ENCODE measurements around the gene KDM4B. TPM values are rescaled to one million over a fixed set of nuclear protein-coding genes. Genes with fewer than 3 reads are reported as not detected.

The KDM4B gene
- total and polyA plus RNA-seq, 2 of the 8 experiments (the other 6 are each of a cell fraction or from before 2014, with no cell fraction given): 12.0 to 31.9 TPM

GRCh38 chr19:5131506-5132205, 162.7 kb downstream of the KDM4B start:
- no peaks in the 10 kb centered on the region for H3K23me2 ChIP-seq (ENCODE audit: low read depth, low read length)
- 0 out of 2 replicates have a peak, but pooled peaks have one; percentile 12 for TF ChIP-seq GABPA (IDR thresholded peaks at IDR 0.05; ENCODE audit: borderline replicate concordance, insufficient read depth, low read length)
- no peak for TF ChIP-seq SIX5 (IDR thresholded peaks at IDR 0.05; ENCODE audit: low read depth, low read length)
- no peak overlapping the region; the same call in 1 of the 2 replicates for H3K27ac ChIP-seq (ENCODE audit: low read depth, low read length)
- no peak overlapping the region for H4K5ac ChIP-seq (ENCODE audit: insufficient read length, low read depth, low read length)
- H3K14ac ChIP-seq (ENCODE audit: insufficient read length): no peak overlapping the region
- no peak overlapping the region for H3K56ac ChIP-seq (replicated peaks; ENCODE audit: insufficient read length, low read depth, low read length)
- H2BK120ac ChIP-seq (replicated peaks; ENCODE audit: low read depth, low read length): no peak overlapping the region
- no peak overlapping the region; the same call in 1 of the 2 replicates for H2AK5ac ChIP-seq (ENCODE audit: low read depth, low read length)
- H3K27me3 ChIP-seq (replicated peaks in 1 of 4; ENCODE audit: control insufficient read depth in 3 of 4, extremely low read depth in 1 of 4, insufficient read depth in 3 of 4, low read length in 3 of 4): no peaks in the 10 kb centered on the region
- H2BK20ac ChIP-seq (ENCODE audit: low read length): no peak overlapping the region
- H3K23ac ChIP-seq (ENCODE audit: insufficient read length): no peak overlapping the region
- H4K20me1 ChIP-seq (replicated peaks in 1 of 2; ENCODE audit: control insufficient read depth in 1 of 2, insufficient read depth in 2 of 2, low read length in 2 of 2): peaks cover 0 to 1% of the 10 kb centered on the region in 2 experiments
- no peaks in the 10 kb centered on the region for H3K79me2 ChIP-seq (ENCODE audit: control insufficient read depth in 1 of 2, insufficient read depth in 2 of 2, low read length in 2 of 2)
- CTCF ChIA-PET (ENCODE audit: partially characterized antibody): interaction anchor here (0.8 to 2.8 kb wide), 9 partner anchors 16 to 373 kb away, joined by 3 to 18 read pairs (median 5); no protein-coding TSS in a partner anchor
- H3K36me3 ChIP-seq (ENCODE audit: control insufficient read depth in 2 of 4, insufficient read depth in 4 of 4, low read length in 3 of 4): peaks cover 5 to 14% (median 8%) of the 10 kb centered on the region in 4 experiments; a peak in 4 of 8 replicates
- no peak overlapping the region for H3K4me3 ChIP-seq (ENCODE audit: extremely low read depth in 1 of 4, insufficient read depth in 2 of 4, low read depth in 3 of 4, low read length in 4 of 4)
- DNase-seq (ENCODE audit: low read depth in 1 of 2, low spot score in 2 of 2): no peak
- H2BK15ac ChIP-seq (ENCODE audit: low read length): no peak overlapping the region
- peaks cover 0 to 40% (median 33%) of the 10 kb centered on the region in 4 experiments; a peak in 6 of 7 replicates for H3K4me1 ChIP-seq (replicated peaks in 1 of 4; ENCODE audit: control insufficient read depth in 3 of 4, insufficient read depth in 4 of 4, low read length in 3 of 4)
- peak overlapping the region; percentile 59; the same call in 1 of the 2 replicates for H4K8ac ChIP-seq (ENCODE audit: extremely low read depth, insufficient read depth, low read length)
- peak overlapping the region; percentile 87 for H2BK5ac ChIP-seq (ENCODE audit: low read depth, low read length)
- 73% methylated on average over 19 of the region's 25 CpGs; no CpG with 5 or more reads in 1 of the 2 experiments for WGBS, 2 experiments (ENCODE audit: extremely low coverage in 1 of 2, insufficient coverage in 1 of 2, insufficient read length in 1 of 2, insufficient replicate concordance in 2 of 2, low coverage in 1 of 2, low lambda C conversion rate in 2 of 2, missing lambda C conversion rate in 1 of 2)
- no peak for FAIRE-seq
- H2AFZ ChIP-seq (ENCODE audit: low read length): no peak overlapping the region
- 0 out of 2 replicates have a peak overlapping the region, but pooled peaks have one; percentile 60 for H2BK12ac ChIP-seq (ENCODE audit: low read depth, low read length)
- no peaks in the 10 kb centered on the region for H3K9me3 ChIP-seq (ENCODE audit: insufficient read depth in 2 of 2, low read depth in 1 of 2, low read length in 1 of 2)
- peak overlapping the region; percentile 78 for H3K18ac ChIP-seq (ENCODE audit: extremely low read depth, low read length)
- POLR2A ChIA-PET (ENCODE audit: partially characterized antibody): interaction anchor here (0.6 to 2.3 kb wide), 4 partner anchors 14 to 308 kb away, joined by 3 to 5 read pairs (median 3); no protein-coding TSS in a partner anchor
- no peaks in the 10 kb centered on the region for H3K79me1 ChIP-seq (ENCODE audit: low read depth, low read length)
- H4K91ac ChIP-seq (replicated peaks; ENCODE audit: insufficient read length, low read length): peak overlapping the region; percentile 58
- H3K4me2 ChIP-seq (ENCODE audit: insufficient read depth in 1 of 2, low read depth in 2 of 2, low read length in 2 of 2): peak overlapping the region; percentile 12 to 28; a peak in 2 of 4 replicates
- H3K9ac ChIP-seq (replicated peaks in 1 of 4; ENCODE audit: extremely low read depth in 1 of 4, low read depth in 3 of 4, low read length in 3 of 4): no peak overlapping the region; a peak in 1 of 7 replicates
- no peak overlapping the region for H3K4ac ChIP-seq (replicated peaks; ENCODE audit: insufficient read length, low read depth, low read length)
